ENCODE measurements around the gene AUH. TPM values are rescaled to one million over a fixed set of nuclear protein-coding genes. Genes with fewer than 3 reads are reported as not detected.

Gene AUH
- total and polyA plus RNA-seq, 10 of the 15 experiments (the other 5 are each of a cell fraction or from before 2014, with no cell fraction given): 1.7 to 7.3 (median 4.6) TPM

GRCh38 chr9:91207729-91208418 lies 153.8 kb downstream of the AUH start (continued):
- TF ChIP-seq EP300 (IDR thresholded peaks at IDR 0.05; ENCODE audit: borderline replicate concordance in 1 of 2, control insufficient read depth in 1 of 2, low read depth in 2 of 2, low read length in 2 of 2) (peak; percentile 91 to 92), SREBF2 (IDR thresholded peaks at IDR 0.05; ENCODE audit: low read length) (no peak), NR2F1 (conservative IDR thresholded peaks at IDR 0.05) (peak; percentile 99), RELA (IDR thresholded peaks at IDR 0.05; ENCODE audit: borderline replicate concordance, partially characterized antibody) (no peak), SRF (IDR thresholded peaks at IDR 0.05; ENCODE audit: low read depth in 2 of 2, low read length in 2 of 2) (no peak), ZBED1 (IDR thresholded peaks at IDR 0.05; ENCODE audit: borderline replicate concordance) (peak; percentile 76; the same call in 1 of the 2 replicates), MYC (IDR thresholded peaks at IDR 0.05; ENCODE audit: insufficient read depth, insufficient read length, insufficient replicate concordance, low read length, severe bottlenecking) (no peak), STAT1 (conservative IDR thresholded peaks at IDR 0.05) (no peak), RFX5 (IDR thresholded peaks at IDR 0.05; ENCODE audit: low read depth, low read length) (no peak), NFXL1 (IDR thresholded peaks at IDR 0.05; ENCODE audit: borderline replicate concordance) (no peak), ATF2 (IDR thresholded peaks at IDR 0.05; ENCODE audit: low read length) (peak; percentile 95), CHD2 (IDR thresholded peaks at IDR 0.05; ENCODE audit: borderline replicate concordance, low read depth, low read length) (no peak; the same call in 1 of the 2 replicates), RBBP5 (conservative IDR thresholded peaks at IDR 0.05) (no peak), NBN (IDR thresholded peaks at IDR 0.05) (peak; percentile 60; the same call in 1 of the 2 replicates), ATF3 (IDR thresholded peaks at IDR 0.05; ENCODE audit: borderline replicate concordance, extremely low read depth, low read depth, low read length) (no peak), SMARCA5 (IDR thresholded peaks at IDR 0.05) (no peak), CHD4 (IDR thresholded peaks at IDR 0.05) (no peak), ZNF384 (IDR thresholded peaks at IDR 0.05; ENCODE audit: borderline replicate concordance, low read depth, low read length) (no peak), POLR2AphosphoS2 (IDR thresholded peaks at IDR 0.05; ENCODE audit: low read depth, low read length) (no peak), SMAD5 (IDR thresholded peaks at IDR 0.05; ENCODE audit: low read depth) (no peak), EED (IDR thresholded peaks at IDR 0.05; ENCODE audit: low read depth) (peak; percentile 60; the same call in 1 of the 2 replicates), KLF5 (IDR thresholded peaks at IDR 0.05; ENCODE audit: partially characterized antibody) (no peak), NRF1 (conservative IDR thresholded peaks at IDR 0.05; ENCODE audit: low read depth, low read length) (no peak), PRDM15 (CRISPR knock-in tag; IDR thresholded peaks at IDR 0.05) (no peak), HDAC2 (IDR thresholded peaks at IDR 0.05) (no peak)
- TF ChIP-seq, protein P1, sequence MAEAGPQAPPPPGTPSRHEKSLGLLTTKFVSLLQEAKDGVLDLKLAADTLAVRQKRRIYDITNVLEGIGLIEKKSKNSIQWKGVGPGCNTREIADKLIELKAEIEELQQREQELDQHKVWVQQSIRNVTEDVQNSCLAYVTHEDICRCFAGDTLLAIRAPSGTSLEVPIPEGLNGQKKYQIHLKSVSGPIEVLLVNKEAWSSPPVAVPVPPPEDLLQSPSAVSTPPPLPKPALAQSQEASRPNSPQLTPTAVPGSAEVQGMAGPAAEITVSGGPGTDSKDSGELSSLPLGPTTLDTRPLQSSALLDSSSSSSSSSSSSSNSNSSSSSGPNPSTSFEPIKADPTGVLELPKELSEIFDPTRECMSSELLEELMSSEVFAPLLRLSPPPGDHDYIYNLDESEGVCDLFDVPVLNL (IDR thresholded peaks at IDR 0.05; ENCODE audit: low read depth, low read length): no peak
